Measurements from ENCODE around the gene DOCK4. TPM values are rescaled to one million over a fixed set of nuclear protein-coding genes. Genes with fewer than 3 reads are reported as not detected.

DOCK4 gene
- total and polyA plus RNA-seq, 2 of the 8 experiments (the other 6 are each of a cell fraction or from before 2014, with no cell fraction given): 5.1 to 23.6 TPM

- no peak overlapping the region for H3K27ac ChIP-seq (ENCODE audit: low read depth, low read length)
- no peaks in the 10 kb centered on the region for H3K9me3 ChIP-seq (ENCODE audit: insufficient read depth in 2 of 2, low read depth in 1 of 2, low read length in 1 of 2)
- H3K14ac ChIP-seq (ENCODE audit: insufficient read length): no peak overlapping the region
- no peaks in the 10 kb centered on the region for H3K79me2 ChIP-seq (ENCODE audit: control insufficient read depth in 1 of 2, insufficient read depth in 2 of 2, low read length in 2 of 2)
- no peak overlapping the region for H3K4me3 ChIP-seq (ENCODE audit: extremely low read depth in 1 of 4, insufficient read depth in 2 of 4, low read depth in 3 of 4, low read length in 4 of 4)
- no peak overlapping the region for H2BK20ac ChIP-seq (ENCODE audit: low read length)
- no peak overlapping the region for H4K8ac ChIP-seq (ENCODE audit: extremely low read depth, insufficient read depth, low read length)
- no peak overlapping the region for H3K4ac ChIP-seq (replicated peaks; ENCODE audit: insufficient read length, low read depth, low read length)
- no peaks in the 10 kb centered on the region for H3K79me1 ChIP-seq (ENCODE audit: low read depth, low read length)
- H3K9ac ChIP-seq (replicated peaks in 1 of 4; ENCODE audit: extremely low read depth in 1 of 4, low read depth in 3 of 4, low read length in 3 of 4): no peak overlapping the region
- no peaks in the 10 kb centered on the region for H4K20me1 ChIP-seq (replicated peaks in 1 of 2; ENCODE audit: control insufficient read depth in 1 of 2, insufficient read depth in 2 of 2, low read length in 2 of 2)
- no peak for DNase-seq (ENCODE audit: low read depth in 1 of 2, low spot score in 2 of 2)
- 92% methylated on average over 7 of the region's 7 CpGs; no CpG with 5 or more reads in 1 of the 2 experiments for WGBS, 2 experiments (ENCODE audit: extremely low coverage in 1 of 2, insufficient coverage in 1 of 2, insufficient read length in 1 of 2, insufficient replicate concordance in 2 of 2, low coverage in 1 of 2, low lambda C conversion rate in 2 of 2, missing lambda C conversion rate in 1 of 2)
- no peak overlapping the region for H2BK12ac ChIP-seq (ENCODE audit: low read depth, low read length)
- H3K23ac ChIP-seq (ENCODE audit: insufficient read length): no peak overlapping the region
- H3K23me2 ChIP-seq (ENCODE audit: low read depth, low read length): no peaks in the 10 kb centered on the region
- no peak overlapping the region for H3K56ac ChIP-seq (replicated peaks; ENCODE audit: insufficient read length, low read depth, low read length)
- FAIRE-seq: no peak
- no peak overlapping the region for H2AK5ac ChIP-seq (ENCODE audit: low read depth, low read length)
- H3K18ac ChIP-seq (ENCODE audit: extremely low read depth, low read length): no peak overlapping the region
- no peak overlapping the region for H2BK5ac ChIP-seq (ENCODE audit: low read depth, low read length)
- ChIA-PET CTCF (ENCODE audit: partially characterized antibody) (interaction anchor here (1.0 to 2.4 kb wide), 3 partner anchors 21 to 45 kb away, joined by 3 to 9 read pairs (median 3); no protein-coding TSS in a partner anchor), POLR2A (ENCODE audit: partially characterized antibody) (interaction anchor here (0.6 kb wide), 1 partner anchor 477 kb away, joined by 3 read pairs; no protein-coding TSS in a partner anchor)
- H2AFZ ChIP-seq (ENCODE audit: low read length): no peak overlapping the region
- H3K4me2 ChIP-seq (ENCODE audit: insufficient read depth in 1 of 2, low read depth in 2 of 2, low read length in 2 of 2): no peak overlapping the region
- H2BK120ac ChIP-seq (replicated peaks; ENCODE audit: low read depth, low read length): no peak overlapping the region
- no peak overlapping the region for H4K5ac ChIP-seq (ENCODE audit: insufficient read length, low read depth, low read length)
- no peaks in the 10 kb centered on the region; a peak in 1 of 8 replicates for H3K36me3 ChIP-seq (ENCODE audit: control insufficient read depth in 2 of 4, insufficient read depth in 4 of 4, low read length in 3 of 4)
- H4K91ac ChIP-seq (replicated peaks; ENCODE audit: insufficient read length, low read length): no peak overlapping the region
- no peaks in the 10 kb centered on the region for H3K27me3 ChIP-seq (replicated peaks in 1 of 4; ENCODE audit: control insufficient read depth in 3 of 4, extremely low read depth in 1 of 4, insufficient read depth in 3 of 4, low read length in 3 of 4)
- H2BK15ac ChIP-seq (ENCODE audit: low read length): no peak overlapping the region
- H3K4me1 ChIP-seq (replicated peaks in 1 of 4; ENCODE audit: control insufficient read depth in 3 of 4, insufficient read depth in 4 of 4, low read length in 3 of 4): peaks cover 0 to 4% (median 0%) of the 10 kb centered on the region in 4 experiments; a peak in 3 of 7 replicates
- no peak for TF ChIP-seq CBX5 (IDR thresholded peaks at IDR 0.05; ENCODE audit: low read depth, low read length)
- TF ChIP-seq TCF12 (IDR thresholded peaks at IDR 0.05; ENCODE audit: low read depth, low read length): no peak
- TF ChIP-seq TEAD4 (IDR thresholded peaks at IDR 0.05; ENCODE audit: low read depth, low read length): no peak
- no peak for TF ChIP-seq SUZ12 (IDR thresholded peaks at IDR 0.05; ENCODE audit: low read length)
- no peak for TF ChIP-seq BRCA1 (IDR thresholded peaks at IDR 0.05; ENCODE audit: low read depth, low read length)
- no peak for TF ChIP-seq SIRT6 (IDR thresholded peaks at IDR 0.05; ENCODE audit: low read length)
- TF ChIP-seq TAF1 (IDR thresholded peaks at IDR 0.05; ENCODE audit: low read depth, low read length): no peak
- no peak for TF ChIP-seq CHD1 (IDR thresholded peaks at IDR 0.05; ENCODE audit: low read depth, low read length)
- no peak for TF ChIP-seq PHF8 (conservative IDR thresholded peaks at IDR 0.05; ENCODE audit: low read depth, low read length)
- no peak for TF ChIP-seq ATF2 (IDR thresholded peaks at IDR 0.05; ENCODE audit: low read length)
- TF ChIP-seq POLR2AphosphoS5 (IDR thresholded peaks at IDR 0.05; ENCODE audit: low read depth, low read length): no peak
- no peak for TF ChIP-seq USF2 (IDR thresholded peaks at IDR 0.05; ENCODE audit: low read length)
Measured at GRCh38 chr7:111900283-111900682, 305.9 kb downstream of the DOCK4 start.

Data from H1 (cell line).